Thyroid gland (tissue), 4 donors: ENCODE results near the gene CFAP299.

ENCODE experiments used
- POLR2A ChIP-seq, 2 donors: fragments of 450-650 bp; IDR thresholded peaks; one replicate each; pipeline ENCODE4 v1.6.1; 2017; ENCODE audit warnings: antibody characterized with exemption in 2 of 2, mild to moderate bottlenecking in 2 of 2, moderate library complexity in 1 of 2
- TF ChIP-seq, protein P1 (sequence below), 6 experiments: fragments of 200-600 bp in 3 of 6; fragments of 450-650 bp in 3 of 6; sonication (generic) in 3 of 6; IDR thresholded peaks; one replicate each; pipeline ENCODE4 v1.5.1; 2016 to 2019; ENCODE audit warnings: antibody characterized with exemption in 6 of 6, mild to moderate bottlenecking in 2 of 6, inconsistent platforms in 1 of 6, moderate library complexity in 1 of 6

DNA sequence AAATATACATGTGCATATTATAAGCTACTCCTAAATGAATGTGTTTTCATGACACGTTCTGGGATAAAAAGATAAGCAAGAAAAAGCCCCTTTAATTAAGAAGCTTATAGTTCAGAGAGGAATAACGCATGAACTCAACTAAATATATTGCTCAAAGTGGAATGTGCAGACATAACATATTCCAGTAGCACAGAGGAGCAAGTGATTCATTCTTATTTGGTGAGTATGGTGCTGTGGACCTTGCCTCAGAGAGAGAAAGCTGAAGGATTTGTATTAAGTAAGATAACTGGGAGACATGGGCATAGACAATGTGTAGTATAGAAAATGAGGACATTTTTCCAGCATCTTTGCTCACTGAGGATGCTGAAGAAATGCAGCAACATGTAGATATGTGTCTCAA lies 76.8 kb downstream of the CFAP299 start:
- TF ChIP-seq, protein P1, sequence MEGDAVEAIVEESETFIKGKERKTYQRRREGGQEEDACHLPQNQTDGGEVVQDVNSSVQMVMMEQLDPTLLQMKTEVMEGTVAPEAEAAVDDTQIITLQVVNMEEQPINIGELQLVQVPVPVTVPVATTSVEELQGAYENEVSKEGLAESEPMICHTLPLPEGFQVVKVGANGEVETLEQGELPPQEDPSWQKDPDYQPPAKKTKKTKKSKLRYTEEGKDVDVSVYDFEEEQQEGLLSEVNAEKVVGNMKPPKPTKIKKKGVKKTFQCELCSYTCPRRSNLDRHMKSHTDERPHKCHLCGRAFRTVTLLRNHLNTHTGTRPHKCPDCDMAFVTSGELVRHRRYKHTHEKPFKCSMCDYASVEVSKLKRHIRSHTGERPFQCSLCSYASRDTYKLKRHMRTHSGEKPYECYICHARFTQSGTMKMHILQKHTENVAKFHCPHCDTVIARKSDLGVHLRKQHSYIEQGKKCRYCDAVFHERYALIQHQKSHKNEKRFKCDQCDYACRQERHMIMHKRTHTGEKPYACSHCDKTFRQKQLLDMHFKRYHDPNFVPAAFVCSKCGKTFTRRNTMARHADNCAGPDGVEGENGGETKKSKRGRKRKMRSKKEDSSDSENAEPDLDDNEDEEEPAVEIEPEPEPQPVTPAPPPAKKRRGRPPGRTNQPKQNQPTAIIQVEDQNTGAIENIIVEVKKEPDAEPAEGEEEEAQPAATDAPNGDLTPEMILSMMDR (IDR thresholded peaks at IDR 0.05) = no peak
- no peak for TF ChIP-seq POLR2A (IDR thresholded peaks at IDR 0.05)
